A673 (cell line): Measurements from ENCODE around the gene GALNT18. TPM values are rescaled to one million over a fixed set of nuclear protein-coding genes. Genes with fewer than 3 reads are reported as not detected.

Source experiments
- BruUV-seq: library from RNA; stranded (reverse); fragments of 400-500 nt; replicated peaks from 2 replicates; lab custom pipeline; 2021; lab: Mats Ljungman, UMichigan
- CTCF ChIA-PET: fragments of 300-600 bp; sonication (Branson Sonifier 250); formaldehyde crosslinking; loops from one replicate; lab custom pipeline; 2022; ENCODE audit warnings: antibody characterized with exemption; lab: Charles Lee
- POLR2A ChIA-PET: fragments of 300-600 bp; sonication (Branson Sonifier 250); formaldehyde crosslinking; loops from one replicate; lab custom pipeline; 2022; ENCODE audit warnings: antibody characterized with exemption; ENCODE audit not compliant: low non-redundant PET; lab: Charles Lee
- DNase-seq: peaks from one replicate; pipeline ENCODE4 v3.0.0-alpha.2; 2015; ENCODE audit warnings: low spot score
- H3K27ac ChIP-seq: fragments of 200-600 bp; sonication (generic); 2 replicates; pipeline ENCODE4 v1.5.1; 2016; ENCODE audit warnings: mixed run types, low read depth, mild to moderate bottlenecking, mixed read lengths, antibody characterized with exemption, low read length; ENCODE audit not compliant: poor library complexity, severe bottlenecking
- H3K27me3 ChIP-seq: fragments of 200-600 bp; sonication (generic); replicated peaks from 2 replicates; pipeline ENCODE4 v1.6.1; 2017; ENCODE audit warnings: mixed run types, low read depth, mild to moderate bottlenecking, mixed read lengths, antibody characterized with exemption, low read length; ENCODE audit not compliant: insufficient read depth, poor library complexity
- H3K36me3 ChIP-seq: fragments of 200-600 bp; sonication (generic); 2 replicates; pipeline ENCODE4 v1.6.1; 2016; ENCODE audit warnings: mixed run types, mild to moderate bottlenecking, mixed read lengths, antibody characterized with exemption, low read length; ENCODE audit not compliant: insufficient read depth, poor library complexity, severe bottlenecking
- H3K4me1 ChIP-seq: fragments of 200-600 bp; sonication (generic); 2 replicates; pipeline ENCODE4 v1.6.1; 2017; ENCODE audit warnings: mixed run types, mild to moderate bottlenecking, mixed read lengths, antibody characterized with exemption, low read length; ENCODE audit not compliant: insufficient read depth, poor library complexity, severe bottlenecking
- H3K4me3 ChIP-seq: fragments of 200-600 bp; sonication (generic); 2 replicates; pipeline ENCODE4 v1.5.1; 2016; ENCODE audit warnings: low read depth, mixed run types, mild to moderate bottlenecking, mixed read lengths, low read length; ENCODE audit not compliant: poor library complexity, severe bottlenecking
- H3K9me3 ChIP-seq: fragments of 200-600 bp; sonication (generic); 2 replicates; pipeline ENCODE4 v1.6.1; 2016; ENCODE audit warnings: mixed run types, low read depth, mild to moderate bottlenecking, mixed read lengths, antibody characterized with exemption, low read length; ENCODE audit not compliant: poor library complexity, severe bottlenecking
- EZH2 ChIP-seq: fragments of 200-600 bp; sonication (generic); IDR thresholded peaks from 2 replicates; pipeline ENCODE4 v1.6.1; 2017; ENCODE audit warnings: borderline replicate concordance, low read depth, mild to moderate bottlenecking, mixed read lengths, antibody characterized with exemption, low read length; ENCODE audit not compliant: poor library complexity, severe bottlenecking
- intact Hi-C: fragments of 100-400 bp; cut with micrococcal nuclease; formaldehyde crosslinking; loops from one replicate; pipeline ENCODE4 v1.10.0; 2022; ENCODE audit not compliant: unreplicated experiment
- total RNA-seq: library from RNA; stranded (reverse); gene quantifications from 2 replicates; pipeline ENCODE4 v1.2.3, GENCODE V29; 2021
- TF ChIP-seq, protein P1 (sequence below): fragments of 300-800, 200-600 bp; sonication (generic); conservative IDR thresholded peaks from 2 replicates; pipeline ENCODE4 v1.5.1; 2017; ENCODE audit warnings: low read depth, mild to moderate bottlenecking, antibody characterized with exemption, low read length, moderate library complexity, mixed read lengths

The GALNT18 gene
- total RNA-seq, 1 experiment from 2014 or later: 0.37 TPM

DNA sequence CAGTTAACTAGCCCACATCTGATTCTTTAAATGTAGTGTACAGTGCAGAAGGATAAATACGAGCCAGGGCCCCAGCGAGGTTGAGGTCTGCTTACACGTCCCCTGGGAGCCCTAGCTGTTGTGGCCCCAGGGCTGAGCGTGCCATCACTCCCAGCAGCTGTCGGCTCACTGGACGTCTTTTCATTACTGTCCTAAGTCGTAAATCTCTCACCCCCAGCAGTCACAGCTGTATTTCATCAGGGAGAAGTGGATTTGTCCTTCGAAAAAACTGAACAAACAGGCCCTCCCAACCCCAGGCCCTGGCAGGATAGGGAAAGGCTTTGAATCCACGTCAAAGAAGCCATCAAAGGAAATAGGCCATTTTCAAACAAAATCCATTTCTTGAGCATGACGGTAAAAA, 158.4 kb downstream of the GALNT18 start:
- peak; percentile 60 for DNase-seq
- H3K36me3 ChIP-seq: no peaks in the 10 kb centered on the region
- no peak overlapping the region for H3K27ac ChIP-seq
- H3K9me3 ChIP-seq: no peaks in the 10 kb centered on the region
- no TSS peak for BruUV-seq
- POLR2A ChIA-PET: no interaction called here
- TF ChIP-seq, protein P1, sequence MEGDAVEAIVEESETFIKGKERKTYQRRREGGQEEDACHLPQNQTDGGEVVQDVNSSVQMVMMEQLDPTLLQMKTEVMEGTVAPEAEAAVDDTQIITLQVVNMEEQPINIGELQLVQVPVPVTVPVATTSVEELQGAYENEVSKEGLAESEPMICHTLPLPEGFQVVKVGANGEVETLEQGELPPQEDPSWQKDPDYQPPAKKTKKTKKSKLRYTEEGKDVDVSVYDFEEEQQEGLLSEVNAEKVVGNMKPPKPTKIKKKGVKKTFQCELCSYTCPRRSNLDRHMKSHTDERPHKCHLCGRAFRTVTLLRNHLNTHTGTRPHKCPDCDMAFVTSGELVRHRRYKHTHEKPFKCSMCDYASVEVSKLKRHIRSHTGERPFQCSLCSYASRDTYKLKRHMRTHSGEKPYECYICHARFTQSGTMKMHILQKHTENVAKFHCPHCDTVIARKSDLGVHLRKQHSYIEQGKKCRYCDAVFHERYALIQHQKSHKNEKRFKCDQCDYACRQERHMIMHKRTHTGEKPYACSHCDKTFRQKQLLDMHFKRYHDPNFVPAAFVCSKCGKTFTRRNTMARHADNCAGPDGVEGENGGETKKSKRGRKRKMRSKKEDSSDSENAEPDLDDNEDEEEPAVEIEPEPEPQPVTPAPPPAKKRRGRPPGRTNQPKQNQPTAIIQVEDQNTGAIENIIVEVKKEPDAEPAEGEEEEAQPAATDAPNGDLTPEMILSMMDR: no peak
- TF ChIP-seq EZH2: no peak
- no peak overlapping the region for H3K4me3 ChIP-seq
- CTCF ChIA-PET: no interaction called here
- intact Hi-C loops: no loop called here
- H3K4me1 ChIP-seq: peaks cover 4% of the 10 kb centered on the region
- no peaks in the 10 kb centered on the region for H3K27me3 ChIP-seq

DNA sequence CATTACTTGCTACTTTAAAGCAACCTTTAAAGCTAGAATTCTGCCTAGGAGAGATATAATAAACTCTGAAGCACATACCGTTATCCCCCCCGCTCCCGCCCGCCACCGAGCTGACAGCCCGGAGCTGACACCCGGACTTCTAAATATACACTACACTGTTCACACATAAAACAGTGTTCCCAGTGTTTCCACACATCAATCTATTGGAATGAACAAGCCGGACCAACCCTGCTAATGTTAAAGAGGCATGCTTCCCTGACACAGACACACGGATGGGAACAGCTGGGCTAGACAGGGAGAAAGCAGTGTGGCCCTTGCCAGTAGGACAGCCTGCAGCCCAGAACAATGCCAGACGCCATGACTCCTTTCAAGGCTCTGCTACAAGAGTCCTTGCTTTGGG, 160.3 kb downstream of the GALNT18 start:
- CTCF ChIA-PET: no interaction called here

DNA sequence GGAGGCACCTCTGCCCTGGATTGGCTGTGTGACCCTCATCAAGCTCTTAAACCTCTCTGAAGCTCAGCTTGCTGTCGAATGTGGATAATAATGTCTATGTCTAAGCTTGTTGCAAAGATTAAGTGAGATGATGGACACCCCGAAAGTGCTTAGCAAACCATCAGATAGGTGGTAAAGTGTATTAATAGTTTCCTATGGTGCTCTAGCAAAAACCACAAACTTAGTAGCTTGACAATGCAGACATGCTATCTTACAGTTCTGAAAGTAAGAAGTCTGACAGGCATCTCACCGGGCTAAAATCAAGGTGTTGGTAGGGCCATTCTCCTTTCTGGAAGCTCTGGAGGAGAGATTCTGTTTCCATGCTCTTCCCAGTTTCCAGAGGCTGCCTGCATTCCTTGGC, 162.2 kb downstream of the GALNT18 start:
- Histone ChIP-seq H3K27me3 (no peaks in the 10 kb centered on the region), H3K27ac (no peak overlapping the region), H3K9me3 (no peaks in the 10 kb centered on the region), H3K36me3 (no peaks in the 10 kb centered on the region), H3K4me1 (peaks cover 4% of the 10 kb centered on the region), H3K4me3 (no peak overlapping the region)
- no TSS peak for BruUV-seq
- POLR2A ChIA-PET: interaction anchor here (0.6 kb wide), 1 partner anchor 195 kb away, joined by 4 read pairs; no protein-coding TSS in a partner anchor
- intact Hi-C loops: no loop called here
- CTCF ChIA-PET: no interaction called here
- TF ChIP-seq, protein P1: no peak
- TF ChIP-seq EZH2: no peak
- DNase-seq: no peak

More for the DNA sequence above, 160.3 kb downstream of the GALNT18 start:
- POLR2A ChIA-PET: no interaction called here
- no peak overlapping the region for H3K4me3 ChIP-seq
- intact Hi-C loops: no loop called here
- no peaks in the 10 kb centered on the region for H3K9me3 ChIP-seq
- H3K27ac ChIP-seq: no peak overlapping the region
- DNase-seq: no peak
- H3K36me3 ChIP-seq: no peaks in the 10 kb centered on the region
- H3K27me3 ChIP-seq: no peaks in the 10 kb centered on the region
- no TSS peak for BruUV-seq
- TF ChIP-seq EZH2: no peak
- TF ChIP-seq, protein P1: no peak
- peaks cover 4% of the 10 kb centered on the region for H3K4me1 ChIP-seq
